Posterior vena cava (tissue), 2 donors: ENCODE results near the gene PON1. TPM values are rescaled to one million over a fixed set of nuclear protein-coding genes. Genes with fewer than 3 reads are reported as not detected.

ENCODE experiments used
- DNase-seq: peaks from one replicate; pipeline ENCODE4 v3.0.0-alpha.2; 2020; ENCODE audit warnings: low spot score
- intact Hi-C, 2 donors: fragments of 100-400 bp; cut with DNase I; formaldehyde crosslinking; loops; one replicate each; pipeline versions ENCODE4 v1.14.1 to v1.14.2; 2022 to 2023
- long read RNA-seq, 2 donors: library from polyadenylated mRNA; unstranded; transcript quantifications; one replicate each; pipeline ENCODE4 v2.0.0, GENCODE V29; 2020 to 2021
- total RNA-seq, 2 donors: library from RNA; stranded (reverse); fragmentation: NEBNext Ultra II Directional; extraction: Animal tissue kit (Norgen Biotek cat#: 25700); gene quantifications; one replicate each; pipeline ENCODE4 v1.2.1, GENCODE V29; 2021
- donor health status: DM: yes; HTN: yes; CAD: no.
- donor health status: DM: yes; HTN: yes; CAD: no.

Gene PON1
- total RNA-seq = not detected
- long read RNA-seq, donor 1 = 0 reads
- long read RNA-seq, donor 2 = 0 reads

- intact Hi-C loops = no loop called here
- DNase-seq = no peak
Observed at GRCh38 chr7:95324431-95324830, at the start of gene PON1. TSS of gene PON1 (minus strand) at chr7:95324532. CDS start at chr7:95324475, 57 bp downstream.

GRCh38 chr7:95373323-95373722 lies 49.0 kb upstream of the PON1 start:
- intact Hi-C loops = no loop called here
- no peak for DNase-seq

DNA sequence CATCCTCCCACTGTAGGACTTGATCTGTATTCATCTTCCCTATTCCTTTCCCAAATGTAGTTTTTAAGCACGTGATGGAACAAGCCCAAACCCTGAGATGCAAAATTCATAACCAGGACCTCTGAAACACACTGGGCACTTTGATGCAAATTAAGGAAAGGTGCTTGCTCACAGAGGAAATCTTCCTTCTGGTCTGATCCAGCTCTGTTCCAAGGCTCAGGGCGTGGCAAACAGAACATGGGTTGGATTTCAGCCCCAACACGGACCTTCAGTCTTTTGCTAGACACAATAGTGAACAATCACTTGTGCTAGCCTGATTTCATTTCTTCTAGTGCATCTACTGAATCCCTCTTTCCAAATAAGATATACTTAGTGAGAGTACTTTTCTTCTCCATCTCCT lies 43.9 kb upstream of the PON1 start:
- intact Hi-C loops = no loop called here
- no peak for DNase-seq

GRCh38 chr7:95367606-95368005 lies 43.3 kb upstream of the PON1 start:
- intact Hi-C loops = no loop called here
- no peak for DNase-seq

DNA sequence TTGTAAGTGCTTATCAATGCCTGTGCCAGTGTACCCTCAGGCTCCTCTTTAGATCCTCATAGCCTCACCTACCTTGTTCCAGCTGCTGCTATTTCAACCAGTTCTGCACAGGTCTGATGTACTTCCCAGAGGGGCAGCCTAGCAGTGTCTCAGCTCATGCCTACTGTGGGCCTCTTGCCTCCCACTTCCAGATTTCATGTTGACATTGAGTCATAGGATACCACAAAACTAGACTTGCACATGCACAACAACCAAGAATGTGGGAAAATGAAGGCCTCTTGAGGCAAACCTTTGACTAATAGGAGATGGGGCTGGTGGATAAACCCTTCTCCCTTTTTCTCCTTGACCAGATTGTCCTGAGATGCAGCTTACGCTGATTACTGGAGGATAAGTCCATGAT lies 40.8 kb upstream of the PON1 start:
- DNase-seq = no peak
- intact Hi-C loops = no loop called here

DNA sequence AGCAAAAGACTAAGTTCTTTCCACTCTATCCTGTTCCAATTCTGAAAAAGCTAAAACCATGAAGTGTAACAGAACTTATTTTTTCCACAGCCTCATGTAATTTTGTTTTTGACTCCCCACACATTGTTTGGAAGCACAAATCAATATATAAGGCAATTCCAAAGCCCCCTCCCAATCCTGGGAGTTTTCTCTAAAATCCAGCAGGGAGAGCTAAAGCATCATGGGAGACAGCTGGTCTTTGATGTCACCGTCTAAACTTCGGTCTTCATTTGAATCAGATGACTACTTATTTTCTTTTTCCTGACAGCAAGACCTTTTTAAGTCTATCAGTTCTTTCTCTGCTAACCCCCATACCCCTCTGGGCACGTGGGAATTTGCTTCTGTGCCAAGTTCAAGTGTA lies 33.3 kb upstream of the PON1 start:
- intact Hi-C loops = no loop called here
- DNase-seq = no peak

GRCh38 chr7:95342642-95343307 lies 18.4 kb upstream of the PON1 start:
- intact Hi-C loops = loop anchor here in 1 of 2 donors (2.0 kb wide), 1 partner anchor 36 kb away; no protein-coding TSS in a partner anchor
- DNase-seq = no peak

DNA sequence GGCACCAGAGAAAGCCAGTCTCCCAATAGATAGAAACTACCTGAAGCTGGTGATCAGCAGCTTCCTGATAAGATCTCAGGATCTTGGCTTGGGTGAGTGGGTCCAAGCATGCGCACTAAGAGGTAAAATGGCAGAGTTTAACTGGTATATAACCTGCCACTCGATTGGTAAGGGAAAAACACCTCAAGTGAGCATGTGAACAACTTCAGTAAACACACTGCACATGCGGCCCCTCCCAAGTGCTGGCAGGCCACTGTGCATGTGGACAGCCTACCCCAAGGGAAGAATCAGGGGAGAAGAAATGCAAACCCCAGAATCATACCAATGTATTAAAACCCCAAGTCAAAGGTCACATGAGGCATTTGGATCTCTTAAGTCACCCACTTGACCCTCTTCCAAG lies 17.7 kb upstream of the PON1 start:
- DNase-seq = no peak
- intact Hi-C loops = loop anchor here in 1 of 2 donors (2.0 kb wide), 1 partner anchor 35 kb away; no protein-coding TSS in a partner anchor

- DNase-seq = no peak
- intact Hi-C loops = no loop called here
Observed at GRCh38 chr7:95340491-95340890, 16.2 kb upstream of the PON1 start.

- no peak for DNase-seq
- intact Hi-C loops = no loop called here
Observed at GRCh38 chr7:95338832-95339231, 14.5 kb upstream of the PON1 start.

DNA sequence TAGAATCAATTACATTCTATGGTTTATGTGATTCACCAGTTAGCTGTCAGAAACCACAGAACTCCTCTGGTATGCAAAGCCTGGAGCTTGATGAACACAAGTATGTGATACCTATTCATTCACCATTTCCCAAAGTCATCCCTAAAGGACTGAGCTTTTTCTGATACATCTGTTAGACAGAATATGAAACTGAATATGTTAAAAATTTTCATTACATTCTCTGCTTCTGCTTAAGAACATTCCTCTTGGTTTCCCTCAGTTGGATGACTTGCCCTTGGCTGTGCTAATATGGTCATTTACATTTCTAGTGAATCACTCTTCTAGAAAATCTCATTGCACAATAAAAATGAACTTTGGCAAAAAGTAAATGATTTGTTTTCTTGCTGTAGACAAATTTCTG lies 10.8 kb upstream of the PON1 start:
- intact Hi-C loops = no loop called here
- no peak for DNase-seq

DNA sequence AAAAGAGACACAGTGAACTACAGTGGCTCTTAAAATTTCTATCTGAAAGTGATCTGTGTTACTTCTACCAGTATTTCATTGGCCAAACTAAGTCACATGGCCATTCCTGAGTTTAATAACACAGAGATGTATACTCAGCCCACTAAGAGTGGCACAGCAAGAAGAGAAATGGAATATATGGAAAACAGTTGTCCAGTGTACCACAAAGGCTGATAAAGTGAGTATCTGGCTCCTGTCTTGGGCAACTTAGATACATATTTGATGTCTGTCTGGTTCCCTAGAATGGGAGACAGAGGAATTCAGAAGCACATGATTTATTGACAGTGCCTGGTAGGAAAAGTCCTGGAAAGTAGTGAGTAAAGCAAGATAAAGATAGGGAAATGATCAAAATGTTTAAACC lies 10.1 kb upstream of the PON1 start:
- DNase-seq = no peak
- intact Hi-C loops = no loop called here

DNA sequence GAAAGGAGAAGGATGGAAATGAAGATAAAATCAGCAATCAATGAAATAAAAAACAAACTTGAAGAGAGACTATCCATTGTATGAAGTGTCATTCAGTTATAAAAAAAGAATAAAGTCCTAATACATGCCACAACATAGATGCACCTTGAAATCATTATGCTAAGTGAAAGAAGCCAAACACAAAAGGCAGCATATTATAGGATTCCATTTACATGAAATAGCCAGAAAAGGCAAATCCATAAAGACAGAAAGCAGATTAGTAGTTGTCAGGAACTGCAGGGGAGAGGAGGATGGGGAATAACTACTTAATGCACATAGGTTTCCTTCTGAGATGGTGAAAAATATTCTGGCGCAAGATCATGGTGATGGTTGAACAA lies 6.6 kb upstream of the PON1 start:
- intact Hi-C loops = no loop called here
- DNase-seq = no peak

- no peak for DNase-seq
- intact Hi-C loops = no loop called here
Observed at GRCh38 chr7:95330204-95330960, 6.0 kb upstream of the PON1 start.

DNA sequence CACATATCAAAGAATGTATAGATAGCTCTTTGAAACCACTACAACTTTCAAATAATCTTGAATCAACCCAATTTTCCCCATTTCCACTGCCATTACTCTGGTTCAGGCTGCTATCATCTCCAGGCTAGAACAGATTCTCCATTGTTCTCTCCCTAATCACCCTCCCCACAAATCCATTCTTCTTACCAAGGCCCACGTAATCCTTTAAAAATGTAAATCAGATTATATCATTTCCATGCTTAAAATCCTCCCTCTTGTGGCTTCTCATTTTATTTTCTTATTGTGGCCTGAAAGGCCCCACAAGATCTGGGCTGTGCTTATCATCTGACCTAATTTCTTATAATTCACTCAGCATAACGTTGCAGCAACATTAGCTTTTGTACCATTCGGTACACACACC lies 3.0 kb upstream of the PON1 start:
- intact Hi-C loops = no loop called here
- no peak for DNase-seq

DNA sequence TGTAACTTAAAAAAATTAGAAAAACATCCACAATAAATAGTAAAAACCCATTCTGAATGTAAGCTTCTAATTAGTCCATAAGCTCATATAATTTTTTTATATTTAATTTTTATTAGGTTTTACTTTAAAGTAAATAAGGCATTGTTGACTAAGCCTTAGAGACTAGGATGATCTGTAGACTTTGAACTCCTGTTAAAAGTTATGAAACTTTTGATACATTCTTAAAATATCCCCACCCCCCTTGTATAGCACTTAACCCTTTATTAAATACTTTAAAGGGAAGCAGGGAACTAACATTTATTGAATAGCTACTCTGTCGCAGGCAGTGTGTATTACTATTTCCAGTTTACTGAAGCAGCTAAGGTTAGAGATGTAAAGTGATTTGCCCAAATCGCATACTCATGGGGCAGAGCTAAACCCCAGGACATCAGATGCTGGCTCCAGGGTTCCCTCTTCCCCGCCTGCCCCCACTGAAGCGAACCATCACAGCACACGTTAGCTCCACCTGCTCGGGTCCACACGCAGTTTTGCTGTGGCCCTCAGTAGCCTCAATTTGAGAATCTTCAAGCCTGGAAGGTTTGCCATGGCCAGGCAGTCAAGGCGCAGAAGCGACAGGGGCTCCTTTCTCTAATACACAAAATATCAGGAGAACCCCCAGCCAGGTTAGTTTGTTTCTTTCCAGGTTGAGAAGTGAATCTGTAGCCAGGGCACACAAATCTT lies 762 bp downstream of the PON1 start:
- intact Hi-C loops = no loop called here

GRCh38 chr7:95322854-95323253 lies 1.5 kb downstream of the PON1 start:
- DNase-seq = no peak

More for the DNA sequence above, 762 bp downstream of the PON1 start:
- no peak for DNase-seq

DNA sequence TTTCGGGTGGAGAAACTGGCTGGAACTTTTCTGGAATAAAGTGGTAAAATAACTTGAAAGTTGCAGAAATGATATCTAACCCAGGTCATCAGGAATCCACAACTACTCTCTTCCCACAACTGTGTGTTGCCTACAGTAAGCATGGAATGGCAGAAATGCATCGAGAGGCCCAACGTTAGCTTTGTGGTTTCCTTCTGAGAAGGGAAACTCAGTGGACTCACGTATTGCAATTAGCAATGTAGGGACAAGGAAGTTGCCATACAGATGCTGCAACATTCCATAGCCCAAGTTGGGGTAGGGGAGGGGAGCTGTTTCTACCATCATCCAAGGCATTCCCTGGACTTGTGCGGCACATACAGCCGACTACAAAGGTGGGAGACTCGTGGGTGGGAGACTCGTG lies 1.9 kb downstream of the PON1 start:
- no peak for DNase-seq
- intact Hi-C loops = no loop called here

More at GRCh38 chr7:95322854-95323253, 1.5 kb downstream of the PON1 start:
- intact Hi-C loops = no loop called here

GRCh38 chr7:95321720-95322119 lies 2.6 kb downstream of the PON1 start:
- DNase-seq = no peak
- intact Hi-C loops = no loop called here

DNA sequence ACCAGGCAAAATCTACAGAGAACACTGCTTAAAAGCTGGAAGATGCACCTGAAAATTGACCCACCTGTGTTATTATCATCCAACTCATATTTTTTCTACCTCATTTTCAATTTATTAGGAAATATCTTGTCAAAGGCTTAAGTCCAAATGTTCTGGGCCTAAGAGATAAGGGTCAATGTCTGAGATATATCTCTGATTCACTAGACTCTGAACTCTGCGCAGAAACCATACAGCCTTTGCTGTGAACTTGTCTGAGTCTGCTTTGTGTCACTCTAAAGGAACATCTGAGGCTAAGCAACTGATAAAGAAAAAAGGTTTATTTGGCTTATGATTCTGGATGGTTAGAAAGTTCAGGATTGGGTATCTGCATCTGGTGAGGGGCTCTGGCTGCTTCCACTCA lies 3.7 kb downstream of the PON1 start:
- DNase-seq = no peak
- intact Hi-C loops = no loop called here
